Stimulated activated memory B cell treated with anti-CD40 and anti-IgM and Interleukin-4, amounts not matched to agents 10 μg/mL and 1 μg/mL and 100 μg/mL, for 72 hours (primary cell): ENCODE results near the gene BTBD9.
A peak's percentile ranks its signal among the peaks of the same experiment; 100 is the strongest.

Experiments
- ATAC-seq: fragments of 150-1000 bp; cut with Tn5 transposase; 2 replicates; pipeline ENCODE4 v1.10.0; 2021
- H3K27ac Mint-ChIP-seq: one replicate; pipeline ENCODE4 v1.8.0; 2022; ENCODE audit warnings: mild to moderate bottlenecking, mixed read lengths
- H3K27me3 Mint-ChIP-seq: one replicate; pipeline ENCODE4 v1.8.0; 2022; ENCODE audit warnings: mixed read lengths
- H3K36me3 Mint-ChIP-seq: one replicate; pipeline ENCODE4 v1.8.0; 2022; ENCODE audit warnings: mixed read lengths
- H3K4me1 Mint-ChIP-seq: one replicate; pipeline ENCODE4 v1.8.0; 2022; ENCODE audit warnings: mixed read lengths
- H3K4me3 Mint-ChIP-seq: one replicate; pipeline ENCODE4 v1.8.0; 2022; ENCODE audit warnings: mild to moderate bottlenecking, moderate library complexity, mixed read lengths
- H3K9me3 Mint-ChIP-seq: one replicate; pipeline ENCODE4 v1.8.0; 2022; ENCODE audit warnings: mixed read lengths

BTBD9 gene

GRCh38 chr6:38639498-38640215 lies at the start of gene BTBD9:
Gene BTBD9 (minus strand): TSS chr6:38639929.
- Mint-ChIP-seq H3K27ac (peak within 1 kb of the TSS; percentile 91), H3K36me3 (peaks cover 4% of the 10 kb centered on the region), H3K9me3 (no peaks in the 10 kb centered on the region), H3K4me1 (peaks cover 59% of the 10 kb centered on the region), H3K27me3 (no peaks in the 10 kb centered on the region), H3K4me3 (peak within 1 kb of the TSS; percentile 81)
- peak; percentile 93 for ATAC-seq

GRCh38 chr6:38688579-38689087 lies 48.9 kb upstream of the BTBD9 start:
- ATAC-seq: peak; percentile 94
- peaks cover 11% of the 10 kb centered on the region for H3K36me3 Mint-ChIP-seq
- H3K9me3 Mint-ChIP-seq: no peaks in the 10 kb centered on the region
- peak overlapping the region; percentile 4 for H3K4me3 Mint-ChIP-seq
- peaks cover 31% of the 10 kb centered on the region for H3K4me1 Mint-ChIP-seq
- no peaks in the 10 kb centered on the region for H3K27me3 Mint-ChIP-seq
- peak overlapping the region; percentile 71 for H3K27ac Mint-ChIP-seq

DNA sequence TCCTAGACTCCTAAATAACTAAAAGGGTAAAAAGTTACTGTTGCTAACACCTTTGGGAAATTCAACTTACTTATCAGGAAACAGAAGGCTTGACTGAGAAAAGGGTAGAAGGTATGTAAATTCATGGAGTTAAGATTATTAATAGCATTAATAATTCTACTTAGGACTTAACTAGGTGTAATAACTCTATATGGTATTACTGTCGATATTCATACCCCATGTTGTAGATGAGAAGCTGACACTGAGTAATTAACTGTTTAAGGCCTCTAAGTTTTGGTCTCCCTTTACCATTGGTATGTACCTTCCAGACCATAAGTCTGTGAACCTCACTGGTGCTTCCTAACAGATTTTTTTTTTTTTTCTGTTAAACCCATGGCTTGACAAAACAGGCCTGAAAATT lies 47.8 kb upstream of the BTBD9 start:
- no peaks in the 10 kb centered on the region for H3K9me3 Mint-ChIP-seq
- no peak for ATAC-seq
- H3K4me1 Mint-ChIP-seq: peaks cover 31% of the 10 kb centered on the region
- no peak overlapping the region for H3K4me3 Mint-ChIP-seq
- peaks cover 11% of the 10 kb centered on the region for H3K36me3 Mint-ChIP-seq
- no peaks in the 10 kb centered on the region for H3K27me3 Mint-ChIP-seq
- H3K27ac Mint-ChIP-seq: no peak overlapping the region

- Mint-ChIP-seq H3K4me3 (no peak overlapping the region), H3K27me3 (no peaks in the 10 kb centered on the region), H3K27ac (no peak overlapping the region), H3K4me1 (peaks cover 33% of the 10 kb centered on the region), H3K9me3 (no peaks in the 10 kb centered on the region), H3K36me3 (peaks cover 13% of the 10 kb centered on the region)
- ATAC-seq: no peak
Measured at GRCh38 chr6:38687043-38687353, 47.3 kb upstream of the BTBD9 start.

DNA sequence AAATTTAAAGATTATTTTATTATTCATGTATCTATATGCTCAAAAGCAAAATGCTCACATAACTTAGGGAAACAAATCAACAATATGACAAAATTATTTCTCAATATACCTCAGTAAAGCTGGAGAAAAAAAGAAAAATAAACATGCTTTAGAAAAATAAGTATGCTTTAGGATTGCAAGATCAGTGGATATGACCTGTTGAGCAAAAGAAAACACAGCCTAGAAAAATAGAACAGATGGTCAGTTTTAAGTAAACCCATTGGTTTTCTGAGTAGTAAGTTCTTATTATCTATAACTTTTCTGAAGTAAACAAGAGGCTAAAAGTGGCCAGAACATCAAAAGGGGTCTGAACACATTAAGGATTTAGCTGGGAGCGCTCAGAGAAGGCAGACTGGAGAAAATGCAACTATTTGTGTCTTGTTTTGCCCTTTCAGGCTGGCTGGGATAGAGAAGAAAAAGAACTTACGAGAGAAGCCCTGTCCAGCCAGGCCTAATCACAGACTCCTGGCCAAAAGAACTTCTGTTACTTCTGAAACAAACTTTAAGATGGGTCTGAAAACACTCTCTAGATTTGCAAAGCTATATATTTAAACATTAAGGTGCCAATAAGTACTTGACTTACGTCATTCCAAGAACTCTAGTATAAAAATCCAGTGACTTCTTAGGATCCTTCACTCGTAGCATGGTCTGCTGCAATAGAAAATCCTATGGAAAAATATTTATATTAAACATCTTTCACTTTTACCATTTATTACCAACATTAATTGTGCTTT lies 46.7 kb upstream of the BTBD9 start:
- ATAC-seq: no peak
- no peaks in the 10 kb centered on the region for H3K9me3 Mint-ChIP-seq
- H3K4me3 Mint-ChIP-seq: no peak overlapping the region
- peaks cover 37% of the 10 kb centered on the region for H3K4me1 Mint-ChIP-seq
- no peak overlapping the region for H3K27ac Mint-ChIP-seq
- peaks cover 18% of the 10 kb centered on the region for H3K36me3 Mint-ChIP-seq
- H3K27me3 Mint-ChIP-seq: no peaks in the 10 kb centered on the region

- ATAC-seq: no peak
- no peaks in the 10 kb centered on the region for H3K9me3 Mint-ChIP-seq
- no peaks in the 10 kb centered on the region for H3K27me3 Mint-ChIP-seq
- H3K4me3 Mint-ChIP-seq: no peak overlapping the region
- peaks cover 28% of the 10 kb centered on the region for H3K36me3 Mint-ChIP-seq
- H3K27ac Mint-ChIP-seq: no peak overlapping the region
- peaks cover 37% of the 10 kb centered on the region for H3K4me1 Mint-ChIP-seq
Measured at GRCh38 chr6:38684904-38685303, 45.2 kb upstream of the BTBD9 start.

DNA sequence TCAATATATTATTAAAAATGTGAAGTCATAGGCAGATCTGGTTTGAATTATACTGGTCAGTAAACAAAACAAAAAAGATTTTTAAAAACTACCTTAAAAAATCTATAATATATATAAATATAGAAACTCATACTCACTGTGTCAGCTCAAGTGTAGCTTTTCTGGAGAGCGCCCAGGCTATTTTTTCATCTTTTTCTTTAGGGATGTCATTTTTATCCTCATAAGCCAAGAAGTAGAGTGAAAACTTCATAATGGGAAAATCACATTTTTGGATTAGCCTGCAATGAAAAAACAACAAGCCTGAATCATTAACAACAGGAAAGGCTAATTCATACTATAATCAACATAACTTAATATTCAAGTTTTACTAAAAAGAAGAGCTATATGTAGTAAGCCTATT lies 44.5 kb upstream of the BTBD9 start:
- H3K27ac Mint-ChIP-seq: no peak overlapping the region
- no peaks in the 10 kb centered on the region for H3K27me3 Mint-ChIP-seq
- H3K4me1 Mint-ChIP-seq: peaks cover 32% of the 10 kb centered on the region
- peaks cover 35% of the 10 kb centered on the region for H3K36me3 Mint-ChIP-seq
- ATAC-seq: no peak
- H3K9me3 Mint-ChIP-seq: no peaks in the 10 kb centered on the region
- H3K4me3 Mint-ChIP-seq: no peak overlapping the region

- Mint-ChIP-seq H3K4me3 (no peak overlapping the region), H3K36me3 (peaks cover 47% of the 10 kb centered on the region), H3K4me1 (peaks cover 29% of the 10 kb centered on the region), H3K27ac (no peak overlapping the region), H3K9me3 (no peaks in the 10 kb centered on the region), H3K27me3 (no peaks in the 10 kb centered on the region)
- no peak for ATAC-seq
Measured at GRCh38 chr6:38681850-38682249, 42.1 kb upstream of the BTBD9 start.

GRCh38 chr6:38679668-38680067 lies 39.9 kb upstream of the BTBD9 start:
- Mint-ChIP-seq H3K27ac (no peak overlapping the region), H3K9me3 (no peaks in the 10 kb centered on the region), H3K36me3 (peaks cover 69% of the 10 kb centered on the region), H3K4me3 (no peak overlapping the region), H3K4me1 (peaks cover 37% of the 10 kb centered on the region), H3K27me3 (no peaks in the 10 kb centered on the region)
- no peak for ATAC-seq

DNA sequence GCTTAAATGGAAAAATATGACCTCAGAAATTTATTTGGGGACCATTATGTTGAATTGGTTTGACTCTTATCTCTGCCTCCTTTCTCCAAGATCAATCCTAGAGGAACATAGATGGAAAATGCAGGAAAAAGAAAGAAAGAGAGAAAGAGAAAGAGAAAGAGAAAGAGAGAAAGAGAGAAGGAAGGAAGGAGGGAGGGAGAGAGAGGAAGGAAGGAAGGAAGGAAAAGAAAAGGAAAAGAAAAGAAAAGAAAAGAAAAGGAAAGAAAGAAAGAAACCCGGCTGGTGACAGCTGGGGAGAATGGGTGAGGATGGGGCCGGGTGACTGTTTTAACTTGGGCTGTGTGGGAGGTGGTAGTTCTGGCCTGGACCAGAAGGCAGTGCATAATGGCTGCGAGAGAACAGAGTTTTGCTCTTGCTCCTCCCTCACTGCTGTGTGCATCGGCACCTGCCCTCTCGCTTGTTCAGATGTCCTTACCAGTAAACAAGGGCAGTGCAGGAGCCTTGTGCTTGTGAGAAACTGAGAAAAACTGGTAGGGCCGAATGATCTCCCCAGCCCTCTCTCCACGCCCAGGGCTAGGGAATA lies 38.5 kb upstream of the BTBD9 start:
- H3K27ac Mint-ChIP-seq: peak overlapping the region; percentile 66

DNA sequence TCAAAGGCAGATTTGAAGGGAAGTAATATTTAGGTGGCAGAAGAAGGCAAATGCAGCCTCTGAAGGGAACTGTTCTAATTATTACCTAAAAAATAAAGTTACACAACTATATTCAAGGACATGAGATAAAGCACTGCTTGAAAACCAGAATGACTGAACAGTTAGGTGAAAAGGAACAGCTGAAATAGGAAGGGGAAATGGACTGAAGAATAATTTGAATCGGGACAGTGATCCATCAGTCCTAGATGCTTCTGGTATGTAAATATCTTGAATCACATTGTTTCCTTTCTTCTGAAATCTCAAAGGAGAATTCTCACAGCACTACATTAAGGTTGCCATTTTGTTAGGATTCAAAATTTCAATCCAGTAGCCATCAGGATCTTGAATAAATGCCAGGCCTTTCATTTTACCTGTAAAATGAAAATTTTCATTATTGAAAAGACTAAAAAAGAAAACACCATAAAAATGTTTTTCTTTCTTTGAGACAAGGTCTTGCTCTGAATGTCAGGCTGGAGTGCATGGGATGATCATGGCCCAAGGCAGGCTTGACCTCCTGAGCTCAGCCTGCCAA lies 37.3 kb upstream of the BTBD9 start:
- H3K4me1 Mint-ChIP-seq: peaks cover 57% of the 10 kb centered on the region
- H3K27ac Mint-ChIP-seq: peak overlapping the region; percentile 81
- H3K36me3 Mint-ChIP-seq: peaks cover 71% of the 10 kb centered on the region
- peak overlapping the region; percentile 16 for H3K4me3 Mint-ChIP-seq
- no peaks in the 10 kb centered on the region for H3K9me3 Mint-ChIP-seq
- no peak for ATAC-seq
- H3K27me3 Mint-ChIP-seq: no peaks in the 10 kb centered on the region

More for the DNA sequence above, 38.5 kb upstream of the BTBD9 start:
- no peaks in the 10 kb centered on the region for H3K27me3 Mint-ChIP-seq
- no peaks in the 10 kb centered on the region for H3K9me3 Mint-ChIP-seq
- peaks cover 50% of the 10 kb centered on the region for H3K4me1 Mint-ChIP-seq
- no peak for ATAC-seq
- H3K36me3 Mint-ChIP-seq: peaks cover 72% of the 10 kb centered on the region
- H3K4me3 Mint-ChIP-seq: no peak overlapping the region

DNA sequence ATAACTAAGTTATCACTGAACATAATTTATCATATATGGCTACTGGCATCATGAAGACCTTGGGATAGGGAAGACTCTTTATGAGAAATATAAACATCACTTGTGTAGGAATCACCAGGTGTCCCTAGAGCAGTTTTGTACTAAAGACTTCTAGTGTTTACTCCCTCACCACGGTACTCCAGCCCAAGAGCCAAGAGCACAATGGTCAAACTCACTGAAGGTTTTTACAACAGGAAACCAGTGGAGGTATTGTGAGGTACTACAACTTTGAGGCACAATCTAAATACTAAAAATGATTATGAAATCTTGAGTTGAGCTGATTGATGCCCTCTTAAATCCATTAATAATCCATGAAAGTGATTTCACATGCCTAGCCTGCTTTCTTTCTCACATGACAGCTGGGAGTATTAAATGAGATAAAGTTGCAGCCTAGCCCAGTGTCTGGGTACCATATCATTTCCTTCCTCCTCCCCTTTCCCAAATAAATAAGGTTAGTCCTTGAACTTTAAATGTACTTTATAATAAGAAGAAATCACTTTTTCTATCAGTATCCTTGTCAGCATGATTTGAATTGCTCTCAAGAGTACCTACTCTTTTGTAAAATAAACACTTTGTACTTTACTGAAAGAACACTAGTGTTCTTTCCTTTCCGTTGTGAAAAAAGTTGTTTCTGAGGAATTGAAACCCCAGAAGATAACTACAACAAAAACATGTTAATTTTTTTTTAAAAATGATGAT lies 36.7 kb upstream of the BTBD9 start:
- Mint-ChIP-seq H3K4me3 (peak overlapping the region; percentile 16), H3K27me3 (no peaks in the 10 kb centered on the region), H3K9me3 (no peaks in the 10 kb centered on the region), H3K36me3 (peaks cover 65% of the 10 kb centered on the region), H3K4me1 (peaks cover 55% of the 10 kb centered on the region), H3K27ac (peak overlapping the region; percentile 81)
- ATAC-seq: peak; percentile 36

DNA sequence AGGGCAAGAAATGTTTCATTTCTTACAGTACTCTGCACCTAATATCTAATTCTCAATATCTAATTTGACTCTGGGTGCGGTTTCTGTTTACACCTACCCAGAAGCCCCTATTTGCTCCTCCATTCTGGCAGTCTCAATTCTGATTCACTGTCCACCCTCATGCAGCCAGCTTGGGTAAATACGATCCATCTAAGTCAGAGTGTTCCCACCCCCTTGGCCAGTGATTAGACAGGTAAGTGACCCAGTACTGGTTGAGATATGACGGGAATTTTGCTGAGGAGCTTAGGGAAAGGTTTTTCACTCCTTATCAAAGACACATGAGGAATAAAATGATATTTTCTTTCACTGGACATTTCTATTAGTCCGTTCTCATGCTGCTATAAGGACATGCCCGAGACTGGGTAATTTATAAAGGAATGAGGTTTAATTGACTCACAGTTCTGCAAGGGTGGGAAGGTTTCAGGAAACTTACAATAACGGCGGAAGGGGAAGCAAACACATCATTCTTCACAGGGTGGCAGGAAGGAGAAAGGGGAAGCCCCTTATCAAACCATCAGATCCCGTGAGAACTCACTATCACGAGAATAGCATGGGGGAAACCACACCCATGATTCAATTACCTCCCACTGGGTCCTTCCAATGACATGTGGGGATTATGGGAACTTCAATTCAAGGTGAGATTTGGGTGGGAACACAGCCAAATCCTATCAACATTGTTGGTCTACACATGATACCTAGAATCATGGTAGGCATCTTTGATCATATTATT lies 33.9 kb upstream of the BTBD9 start:
- H3K4me3 Mint-ChIP-seq: no peak overlapping the region
- H3K9me3 Mint-ChIP-seq: no peaks in the 10 kb centered on the region
- no peaks in the 10 kb centered on the region for H3K27me3 Mint-ChIP-seq
- peaks cover 42% of the 10 kb centered on the region for H3K36me3 Mint-ChIP-seq
- peak overlapping the region; percentile 44 for H3K27ac Mint-ChIP-seq
- H3K4me1 Mint-ChIP-seq: peaks cover 53% of the 10 kb centered on the region
- no peak for ATAC-seq

- no peak overlapping the region for H3K4me3 Mint-ChIP-seq
- no peak overlapping the region for H3K27ac Mint-ChIP-seq
- H3K27me3 Mint-ChIP-seq: no peaks in the 10 kb centered on the region
- peaks cover 40% of the 10 kb centered on the region for H3K4me1 Mint-ChIP-seq
- peak; percentile 78 for ATAC-seq
- peaks cover 31% of the 10 kb centered on the region for H3K36me3 Mint-ChIP-seq
- H3K9me3 Mint-ChIP-seq: no peaks in the 10 kb centered on the region
Measured at GRCh38 chr6:38671885-38672467, 32.2 kb upstream of the BTBD9 start.
